IPS DF 6.9 (cell line): ENCODE data around the gene TSC22D2.
"Not testable (repeated sequence)": the region's sequence is repeated elsewhere in the genome, so short reads cannot be mapped to it uniquely, and the experiment has no call there.

Experiments used
- DNase-seq: peaks from one replicate; pipeline ENCODE4 v3.0.0-alpha.2; 2013; ENCODE audit warnings: low read depth, low spot score
- H3K27ac ChIP-seq: one replicate; pipeline ENCODE4 v1.5.1; 2013; ENCODE audit warnings: low read length, control low read depth
- H3K27me3 ChIP-seq: 2 replicates; pipeline ENCODE4 v1.6.1; 2013; ENCODE audit warnings: mild to moderate bottlenecking, low read length; ENCODE audit not compliant: control insufficient read depth, insufficient read depth
- H3K36me3 ChIP-seq: 2 replicates; pipeline ENCODE4 v1.6.1; 2013; ENCODE audit warnings: low read length; ENCODE audit not compliant: control insufficient read depth, insufficient read depth
- H3K4me1 ChIP-seq: 2 replicates; pipeline ENCODE4 v1.6.1; 2013; ENCODE audit warnings: low read length; ENCODE audit not compliant: control insufficient read depth, insufficient read depth
- H3K4me3 ChIP-seq: 2 replicates; pipeline ENCODE4 v1.5.1; 2013; ENCODE audit warnings: mild to moderate bottlenecking, low read length
- H3K9me3 ChIP-seq: 2 replicates; pipeline ENCODE4 v1.6.1; 2013; ENCODE audit warnings: low read length, inconsistent platforms; ENCODE audit not compliant: control insufficient read depth, insufficient read depth
- WGBS: extraction: QIAGEN DNeasy Blood & Tissue Kit; methylation state at CpG from one replicate; pipeline ENCODE4 v1.1.7; 2013; ENCODE audit warnings: mixed read lengths, missing lambda C conversion rate; ENCODE audit not compliant: insufficient read length, insufficient coverage; 5-methylcytosine and 5-hydroxymethylcytosine counted together

The TSC22D2 gene

GRCh38 chr3:150483226-150483625, 75.1 kb downstream of the TSC22D2 start:
- no peak overlapping the region for H3K4me3 ChIP-seq
- H3K36me3 ChIP-seq = no peaks in the 10 kb centered on the region
- H3K27ac ChIP-seq = no peak overlapping the region
- no peaks in the 10 kb centered on the region for H3K9me3 ChIP-seq
- no peak for DNase-seq
- no peaks in the 10 kb centered on the region for H3K4me1 ChIP-seq
- H3K27me3 ChIP-seq = no peaks in the 10 kb centered on the region

GRCh38 chr3:150484410-150484809, 76.3 kb downstream of the TSC22D2 start:
- DNase-seq = no peak
- WGBS = no CpG with 5 or more reads among the region's 1 CpG
- no peaks in the 10 kb centered on the region for H3K4me1 ChIP-seq

GRCh38 chr3:150488867-150489266, 80.8 kb downstream of the TSC22D2 start:
- Histone ChIP-seq H3K36me3 (no peaks in the 10 kb centered on the region), H3K27me3 (no peaks in the 10 kb centered on the region), H3K27ac (no peak overlapping the region), H3K9me3 (no peaks in the 10 kb centered on the region), H3K4me1 (no peaks in the 10 kb centered on the region), H3K4me3 (no peak overlapping the region)
- no peak for DNase-seq
- no CpG with 5 or more reads among the region's 2 CpGs for WGBS

More at GRCh38 chr3:150484410-150484809, 76.3 kb downstream of the TSC22D2 start:
- Histone ChIP-seq H3K4me3 (no peak overlapping the region), H3K27ac (no peak overlapping the region), H3K36me3 (no peaks in the 10 kb centered on the region), H3K27me3 (no peaks in the 10 kb centered on the region), H3K9me3 (no peaks in the 10 kb centered on the region)

- Histone ChIP-seq H3K27me3 (no peaks in the 10 kb centered on the region), H3K4me1 (no peaks in the 10 kb centered on the region), H3K9me3 (no peaks in the 10 kb centered on the region), H3K36me3 (no peaks in the 10 kb centered on the region), H3K27ac (no peak overlapping the region), H3K4me3 (no peak overlapping the region)
- no peak for DNase-seq
- no CpG with 5 or more reads among the region's 2 CpGs for WGBS
Measured at GRCh38 chr3:150490277-150490986, 82.3 kb downstream of the TSC22D2 start.

GRCh38 chr3:150494411-150494977, 86.4 kb downstream of the TSC22D2 start:
- no peak for DNase-seq
- H3K27me3 ChIP-seq = no peaks in the 10 kb centered on the region; the same call in 1 of the 2 replicates
- H3K4me1 ChIP-seq = no peaks in the 10 kb centered on the region
- no peaks in the 10 kb centered on the region for H3K36me3 ChIP-seq
- H3K9me3 ChIP-seq = no peaks in the 10 kb centered on the region
- H3K4me3 ChIP-seq = no peak overlapping the region
- whole genome bisulfite sequencing = no CpG with 5 or more reads among the region's 5 CpGs
- no peak overlapping the region for H3K27ac ChIP-seq

- Histone ChIP-seq H3K4me1 (no peaks in the 10 kb centered on the region), H3K36me3 (no peaks in the 10 kb centered on the region), H3K9me3 (no peaks in the 10 kb centered on the region), H3K4me3 (no peak overlapping the region), H3K27me3 (no peaks in the 10 kb centered on the region; the same call in 1 of the 2 replicates), H3K27ac (no peak overlapping the region)
- no CpG with 5 or more reads among the region's 1 CpG for WGBS
- DNase-seq = no peak
Measured at GRCh38 chr3:150495149-150495548, 87.1 kb downstream of the TSC22D2 start.

- Histone ChIP-seq H3K4me1 (no peaks in the 10 kb centered on the region), H3K9me3 (no peaks in the 10 kb centered on the region; the same call in 1 of the 2 replicates), H3K27ac (no peak overlapping the region), H3K36me3 (no peaks in the 10 kb centered on the region), H3K4me3 (no peak overlapping the region), H3K27me3 (no peaks in the 10 kb centered on the region; the same call in 1 of the 2 replicates)
- DNase-seq = peak; percentile 20
- WGBS = no CpG with 5 or more reads among the region's 2 CpGs
Measured at GRCh38 chr3:150495563-150496168, 87.6 kb downstream of the TSC22D2 start.

GRCh38 chr3:150497956-150498355, 89.9 kb downstream of the TSC22D2 start:
- no CpG with 5 or more reads among the region's 2 CpGs for WGBS
- Histone ChIP-seq H3K4me3 (no peak overlapping the region), H3K9me3 (peaks cover 2% of the 10 kb centered on the region), H3K27me3 (no peaks in the 10 kb centered on the region; the same call in 1 of the 2 replicates), H3K27ac (no peak overlapping the region), H3K36me3 (no peaks in the 10 kb centered on the region), H3K4me1 (no peaks in the 10 kb centered on the region)
- no peak for DNase-seq

- H3K27ac ChIP-seq, H3K4me3 ChIP-seq, H3K27me3 ChIP-seq, H3K36me3 ChIP-seq, H3K9me3 ChIP-seq, H3K4me1 ChIP-seq, DNase-seq: not testable (repeated sequence)
- no CpG with 5 or more reads among the region's 1 CpG for WGBS
Measured at GRCh38 chr3:150500960-150501359, 92.9 kb downstream of the TSC22D2 start.

- H3K4me1 ChIP-seq = no peaks in the 10 kb centered on the region
- DNase-seq = no peak
- H3K27me3 ChIP-seq = no peaks in the 10 kb centered on the region
- no CpG with 5 or more reads among the region's 5 CpGs for WGBS
- no peak overlapping the region for H3K27ac ChIP-seq
- H3K4me3 ChIP-seq = no peak overlapping the region
- peaks cover 2% of the 10 kb centered on the region for H3K9me3 ChIP-seq
- no peaks in the 10 kb centered on the region for H3K36me3 ChIP-seq
Measured at GRCh38 chr3:150503402-150504099, 95.5 kb downstream of the TSC22D2 start.
